OCI-LY1 (cell line): ENCODE data around the gene IGFBP7.

Source experiments
- H2AFZ ChIP-seq: fragments of 200-600 bp; sonication (generic), shearing (Covaris generic); 2 replicates; pipeline ENCODE4 v1.6.0; 2014; ENCODE audit warnings: antibody characterized with exemption, mild to moderate bottlenecking, low read length
- H3F3A ChIP-seq: fragments of 200-600 bp; sonication (generic), shearing (Covaris generic); 2 replicates; pipeline ENCODE4 v1.6.0; 2014; ENCODE audit warnings: mild to moderate bottlenecking, antibody characterized with exemption, low read length, moderate library complexity; ENCODE audit not compliant: insufficient read depth
- H3K27ac ChIP-seq: fragments of 200-600 bp; sonication (generic); 2 replicates; pipeline ENCODE4 v1.5.1; 2014; ENCODE audit warnings: low read length, mixed run types, mild to moderate bottlenecking, low read depth; ENCODE audit not compliant: poor library complexity, severe bottlenecking
- H3K27me3 ChIP-seq: fragments of 200-600 bp; sonication (generic); 2 replicates; pipeline ENCODE4 v1.6.0; 2014; ENCODE audit warnings: antibody characterized with exemption, mild to moderate bottlenecking, low read length, moderate library complexity; ENCODE audit not compliant: insufficient read depth
- H3K36me3 ChIP-seq: fragments of 200-600 bp; sonication (generic); 2 replicates; pipeline ENCODE4 v1.6.1; 2014; ENCODE audit warnings: mild to moderate bottlenecking, antibody characterized with exemption, low read length, moderate library complexity, mixed read lengths; ENCODE audit not compliant: insufficient read depth
- H3K4me1 ChIP-seq: fragments of 200-600 bp; sonication (generic); 2 replicates; pipeline ENCODE4 v1.5.1; 2014; ENCODE audit warnings: mild to moderate bottlenecking, low read length, moderate library complexity; ENCODE audit not compliant: insufficient read depth, severe bottlenecking
- H3K4me2 ChIP-seq: fragments of 200-600 bp; sonication (generic), shearing (Covaris generic); 2 replicates; pipeline ENCODE4 v1.6.1; 2014; ENCODE audit warnings: low read length
- H3K4me3 ChIP-seq: fragments of 200-600 bp; sonication (generic); 2 replicates; pipeline ENCODE4 v1.5.1; 2014; ENCODE audit warnings: low read length, low read depth, mild to moderate bottlenecking, mixed read lengths; ENCODE audit not compliant: poor library complexity, severe bottlenecking
- H3K79me2 ChIP-seq: fragments of 200-600 bp; shearing (Covaris generic); 2 replicates; pipeline ENCODE4 v1.6.1; 2016; ENCODE audit warnings: mixed run types, low read length, mixed read lengths; ENCODE audit not compliant: insufficient read depth
- H3K9ac ChIP-seq: fragments of 200-600 bp; sonication (generic), shearing (Covaris generic); 2 replicates; pipeline ENCODE4 v1.6.1; 2014; ENCODE audit warnings: mild to moderate bottlenecking, low read length, mixed read lengths
- H3K9me2 ChIP-seq: fragments of 200-600 bp; sonication (generic), shearing (Covaris generic); 2 replicates; pipeline ENCODE4 v1.6.1; 2014; ENCODE audit warnings: low read depth, mild to moderate bottlenecking, low read length, mixed read lengths
- H3K9me3 ChIP-seq: fragments of 200-600 bp; shearing (Covaris generic); 2 replicates; pipeline ENCODE4 v1.6.1; 2014; ENCODE audit warnings: low read length, mixed read lengths
- H4K20me1 ChIP-seq: fragments of 200-600 bp; sonication (generic), shearing (Covaris generic); 2 replicates; pipeline ENCODE4 v1.6.0; 2016; ENCODE audit warnings: mild to moderate bottlenecking, low read length; ENCODE audit not compliant: insufficient read depth
- EZH2 ChIP-seq: fragments of 200-600 bp; sonication (generic), shearing (Covaris generic); IDR thresholded peaks from 2 replicates; pipeline ENCODE4 v1.8.0; 2017; ENCODE audit warnings: borderline replicate concordance, mixed run types, mild to moderate bottlenecking, antibody characterized with exemption, low read length, moderate library complexity, mixed read lengths
- TF ChIP-seq, protein P1 (sequence below): fragments of 200-600 bp; sonication (generic), shearing (Covaris generic); IDR thresholded peaks from 2 replicates; pipeline ENCODE4 v1.5.1; 2017; ENCODE audit warnings: mild to moderate bottlenecking, antibody characterized with exemption, low read length, moderate library complexity, mixed read lengths

Gene IGFBP7

GRCh38 chr4:57041020-57041419 is 69.2 kb downstream of the IGFBP7 start:
- H3K9ac ChIP-seq, result no peak overlapping the region
- TF ChIP-seq EZH2, result no peak
- TF ChIP-seq, protein P1, sequence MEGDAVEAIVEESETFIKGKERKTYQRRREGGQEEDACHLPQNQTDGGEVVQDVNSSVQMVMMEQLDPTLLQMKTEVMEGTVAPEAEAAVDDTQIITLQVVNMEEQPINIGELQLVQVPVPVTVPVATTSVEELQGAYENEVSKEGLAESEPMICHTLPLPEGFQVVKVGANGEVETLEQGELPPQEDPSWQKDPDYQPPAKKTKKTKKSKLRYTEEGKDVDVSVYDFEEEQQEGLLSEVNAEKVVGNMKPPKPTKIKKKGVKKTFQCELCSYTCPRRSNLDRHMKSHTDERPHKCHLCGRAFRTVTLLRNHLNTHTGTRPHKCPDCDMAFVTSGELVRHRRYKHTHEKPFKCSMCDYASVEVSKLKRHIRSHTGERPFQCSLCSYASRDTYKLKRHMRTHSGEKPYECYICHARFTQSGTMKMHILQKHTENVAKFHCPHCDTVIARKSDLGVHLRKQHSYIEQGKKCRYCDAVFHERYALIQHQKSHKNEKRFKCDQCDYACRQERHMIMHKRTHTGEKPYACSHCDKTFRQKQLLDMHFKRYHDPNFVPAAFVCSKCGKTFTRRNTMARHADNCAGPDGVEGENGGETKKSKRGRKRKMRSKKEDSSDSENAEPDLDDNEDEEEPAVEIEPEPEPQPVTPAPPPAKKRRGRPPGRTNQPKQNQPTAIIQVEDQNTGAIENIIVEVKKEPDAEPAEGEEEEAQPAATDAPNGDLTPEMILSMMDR, result no peak

DNA sequence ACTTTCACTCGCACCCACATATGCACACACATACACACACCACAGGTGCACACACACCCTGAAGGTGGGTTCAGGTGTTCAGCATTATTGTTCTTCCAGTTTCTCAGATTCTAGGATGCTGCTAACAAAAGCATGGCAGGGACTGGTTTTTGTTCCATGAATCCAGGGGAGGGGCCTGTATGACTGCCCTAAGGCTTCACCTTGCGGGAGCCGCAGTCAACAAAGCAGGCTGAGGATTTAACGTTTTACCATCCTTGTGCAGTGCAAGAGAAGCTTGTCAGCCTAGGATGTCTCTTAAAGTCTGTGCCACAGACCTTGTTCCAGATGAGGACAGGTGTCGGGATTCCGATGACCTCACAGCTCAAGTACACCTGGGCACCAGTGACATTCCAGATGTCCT is 69.7 kb downstream of the IGFBP7 start:
- Histone ChIP-seq H3K4me2 (no peak overlapping the region), H4K20me1 (no peaks in the 10 kb centered on the region), H3K4me3 (no peak overlapping the region), H3K9ac (no peak overlapping the region), H3K4me1 (no peaks in the 10 kb centered on the region), H2AFZ (no peak overlapping the region), H3K36me3 (no peaks in the 10 kb centered on the region), H3F3A (no peaks in the 10 kb centered on the region), H3K79me2 (no peaks in the 10 kb centered on the region), H3K9me3 (no peaks in the 10 kb centered on the region), H3K9me2 (no peaks in the 10 kb centered on the region), H3K27ac (no peak overlapping the region), H3K27me3 (no peaks in the 10 kb centered on the region)
- TF ChIP-seq EZH2, result no peak
- TF ChIP-seq, protein P1, result no peak

More at GRCh38 chr4:57041020-57041419, 69.2 kb downstream of the IGFBP7 start:
- no peaks in the 10 kb centered on the region for H4K20me1 ChIP-seq
- no peak overlapping the region for H3K4me3 ChIP-seq
- H3K79me2 ChIP-seq, result no peaks in the 10 kb centered on the region
- H3K4me1 ChIP-seq, result no peaks in the 10 kb centered on the region
- H2AFZ ChIP-seq, result no peak overlapping the region
- H3F3A ChIP-seq, result no peaks in the 10 kb centered on the region
- no peak overlapping the region for H3K4me2 ChIP-seq
- no peaks in the 10 kb centered on the region for H3K36me3 ChIP-seq
- no peaks in the 10 kb centered on the region for H3K9me2 ChIP-seq
- H3K27me3 ChIP-seq, result no peaks in the 10 kb centered on the region
- H3K27ac ChIP-seq, result no peak overlapping the region
- no peaks in the 10 kb centered on the region for H3K9me3 ChIP-seq

GRCh38 chr4:57039345-57039744 is 70.8 kb downstream of the IGFBP7 start:
- Histone ChIP-seq H3K4me1 (no peaks in the 10 kb centered on the region), H4K20me1 (no peaks in the 10 kb centered on the region)

More at GRCh38 chr4:57039345-57039744, 70.8 kb downstream of the IGFBP7 start:
- Histone ChIP-seq H3K79me2 (no peaks in the 10 kb centered on the region), H3K4me3 (no peak overlapping the region), H3K36me3 (no peaks in the 10 kb centered on the region), H3F3A (no peaks in the 10 kb centered on the region), H3K9me3 (no peaks in the 10 kb centered on the region), H3K27me3 (no peaks in the 10 kb centered on the region), H3K4me2 (no peak overlapping the region), H3K9me2 (no peaks in the 10 kb centered on the region), H3K9ac (no peak overlapping the region), H2AFZ (no peak overlapping the region), H3K27ac (no peak overlapping the region)
- no peak for TF ChIP-seq EZH2
- TF ChIP-seq, protein P1, result no peak
